Measurements from ENCODE around the gene ELP4.
"Not testable (repeated sequence)": the region's sequence is repeated elsewhere in the genome, so short reads cannot be mapped to it uniquely, and the experiment has no call there.

The ELP4 gene

DNA sequence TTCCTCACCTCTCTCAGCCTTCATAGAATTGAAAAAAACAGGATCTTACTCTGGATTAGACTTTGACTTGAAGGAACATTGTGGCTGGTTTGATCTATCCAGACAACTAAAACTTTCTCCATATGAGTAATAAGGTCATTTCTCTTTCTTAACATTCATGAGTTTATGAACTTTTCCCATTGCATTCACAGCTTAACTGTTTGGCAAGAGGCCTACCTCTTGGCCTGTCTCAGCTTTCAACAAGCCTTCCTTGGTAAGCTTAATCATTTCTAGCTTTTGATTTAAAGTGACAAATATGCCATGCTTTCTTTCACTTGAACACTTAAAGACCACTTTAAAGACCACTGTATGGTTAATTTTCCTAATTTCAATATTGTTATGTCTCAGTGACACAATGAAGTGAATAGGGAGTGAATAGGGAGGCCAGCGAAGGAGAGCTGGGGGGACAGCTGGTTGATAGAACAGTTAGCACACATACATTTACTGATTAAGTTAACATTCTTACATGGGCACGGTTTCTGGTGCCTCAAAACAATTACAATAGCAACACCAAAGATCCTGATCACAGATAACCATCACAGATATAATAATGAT is 17.1 kb upstream of the ELP4 start:
- no peaks in the 10 kb centered on the region for H3F3A ChIP-seq (ENCODE audit: low read depth)
- no peaks in the 10 kb centered on the region for H3K4me1 ChIP-seq (ENCODE audit: insufficient read depth, low read length, poor library complexity, severe bottlenecking)
- TF ChIP-seq, protein P1, sequence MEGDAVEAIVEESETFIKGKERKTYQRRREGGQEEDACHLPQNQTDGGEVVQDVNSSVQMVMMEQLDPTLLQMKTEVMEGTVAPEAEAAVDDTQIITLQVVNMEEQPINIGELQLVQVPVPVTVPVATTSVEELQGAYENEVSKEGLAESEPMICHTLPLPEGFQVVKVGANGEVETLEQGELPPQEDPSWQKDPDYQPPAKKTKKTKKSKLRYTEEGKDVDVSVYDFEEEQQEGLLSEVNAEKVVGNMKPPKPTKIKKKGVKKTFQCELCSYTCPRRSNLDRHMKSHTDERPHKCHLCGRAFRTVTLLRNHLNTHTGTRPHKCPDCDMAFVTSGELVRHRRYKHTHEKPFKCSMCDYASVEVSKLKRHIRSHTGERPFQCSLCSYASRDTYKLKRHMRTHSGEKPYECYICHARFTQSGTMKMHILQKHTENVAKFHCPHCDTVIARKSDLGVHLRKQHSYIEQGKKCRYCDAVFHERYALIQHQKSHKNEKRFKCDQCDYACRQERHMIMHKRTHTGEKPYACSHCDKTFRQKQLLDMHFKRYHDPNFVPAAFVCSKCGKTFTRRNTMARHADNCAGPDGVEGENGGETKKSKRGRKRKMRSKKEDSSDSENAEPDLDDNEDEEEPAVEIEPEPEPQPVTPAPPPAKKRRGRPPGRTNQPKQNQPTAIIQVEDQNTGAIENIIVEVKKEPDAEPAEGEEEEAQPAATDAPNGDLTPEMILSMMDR (conservative IDR thresholded peaks at IDR 0.05; ENCODE audit: low read length) = no peak
- TF ChIP-seq EZH2phosphoT487 (IDR thresholded peaks at IDR 0.05; ENCODE audit: borderline replicate concordance) = no peak
- peaks cover 2% of the 10 kb centered on the region; the same call in 1 of the 2 replicates for H3K36me3 ChIP-seq (ENCODE audit: insufficient read depth, low read length)
- H3K27me3 ChIP-seq (ENCODE audit: insufficient read depth, low read length, poor library complexity, severe bottlenecking) = no peaks in the 10 kb centered on the region
- H3K9me3 ChIP-seq (ENCODE audit: insufficient read depth, low read depth, low read length) = no peaks in the 10 kb centered on the region
- H3K79me2 ChIP-seq (ENCODE audit: insufficient read depth, low read length) = peaks cover 51% of the 10 kb centered on the region
- H4K20me1 ChIP-seq (ENCODE audit: insufficient read depth, low read length, poor library complexity, severe bottlenecking) = peaks cover 4% of the 10 kb centered on the region
- no peak overlapping the region for H2AFZ ChIP-seq (ENCODE audit: low read length)
- no peak overlapping the region for H3K9ac ChIP-seq (ENCODE audit: low read depth, low read length, poor library complexity, severe bottlenecking)
- no peak overlapping the region for H3K4me2 ChIP-seq (ENCODE audit: low read depth, low read length, poor library complexity, severe bottlenecking)
- H3K9me2 ChIP-seq (replicated peaks; ENCODE audit: low read depth, low read length) = no peaks in the 10 kb centered on the region
- no peak overlapping the region for H3K4me3 ChIP-seq (ENCODE audit: low read length, poor library complexity, severe bottlenecking)

DNA sequence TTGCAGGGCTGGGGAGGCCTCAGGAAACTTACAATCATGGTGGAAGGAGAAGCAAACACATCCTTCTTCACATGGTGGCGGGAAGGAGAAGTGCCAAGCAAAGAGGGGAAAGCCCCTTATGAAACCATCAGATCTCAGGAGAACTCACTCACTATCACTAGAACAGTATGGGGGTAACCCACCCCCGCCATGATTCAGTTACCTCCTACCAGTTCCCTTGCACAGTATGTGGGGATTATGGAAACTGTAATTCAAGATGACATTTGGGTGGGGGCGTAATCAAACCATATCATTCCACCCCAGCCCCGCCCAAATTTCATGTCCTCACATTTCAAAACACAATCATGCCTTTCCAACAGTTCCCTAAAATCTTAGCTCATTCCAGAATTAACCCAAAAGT is 16.3 kb upstream of the ELP4 start:
- no peak for TF ChIP-seq EZH2phosphoT487 (IDR thresholded peaks at IDR 0.05; ENCODE audit: borderline replicate concordance)
- TF ChIP-seq, protein P1 (conservative IDR thresholded peaks at IDR 0.05; ENCODE audit: low read length) = no peak
- H4K20me1 ChIP-seq (ENCODE audit: insufficient read depth, low read length, poor library complexity, severe bottlenecking) = peaks cover 4% of the 10 kb centered on the region
- H2AFZ ChIP-seq (ENCODE audit: low read length) = no peak overlapping the region
- H3K4me3 ChIP-seq (ENCODE audit: low read length, poor library complexity, severe bottlenecking) = no peak overlapping the region
- no peak overlapping the region for H3K4me2 ChIP-seq (ENCODE audit: low read depth, low read length, poor library complexity, severe bottlenecking)
- H3K9me2 ChIP-seq (replicated peaks; ENCODE audit: low read depth, low read length) = no peaks in the 10 kb centered on the region
- peaks cover 53% of the 10 kb centered on the region for H3K79me2 ChIP-seq (ENCODE audit: insufficient read depth, low read length)
- no peaks in the 10 kb centered on the region for H3K9me3 ChIP-seq (ENCODE audit: insufficient read depth, low read depth, low read length)
- H3K27me3 ChIP-seq (ENCODE audit: insufficient read depth, low read length, poor library complexity, severe bottlenecking) = no peaks in the 10 kb centered on the region
- no peak overlapping the region for H3K9ac ChIP-seq (ENCODE audit: low read depth, low read length, poor library complexity, severe bottlenecking)
- no peaks in the 10 kb centered on the region for H3F3A ChIP-seq (ENCODE audit: low read depth)
- no peaks in the 10 kb centered on the region; the same call in 1 of the 2 replicates for H3K36me3 ChIP-seq (ENCODE audit: insufficient read depth, low read length)
- peaks cover under 1% of the 10 kb centered on the region for H3K4me1 ChIP-seq (ENCODE audit: insufficient read depth, low read length, poor library complexity, severe bottlenecking)

DNA sequence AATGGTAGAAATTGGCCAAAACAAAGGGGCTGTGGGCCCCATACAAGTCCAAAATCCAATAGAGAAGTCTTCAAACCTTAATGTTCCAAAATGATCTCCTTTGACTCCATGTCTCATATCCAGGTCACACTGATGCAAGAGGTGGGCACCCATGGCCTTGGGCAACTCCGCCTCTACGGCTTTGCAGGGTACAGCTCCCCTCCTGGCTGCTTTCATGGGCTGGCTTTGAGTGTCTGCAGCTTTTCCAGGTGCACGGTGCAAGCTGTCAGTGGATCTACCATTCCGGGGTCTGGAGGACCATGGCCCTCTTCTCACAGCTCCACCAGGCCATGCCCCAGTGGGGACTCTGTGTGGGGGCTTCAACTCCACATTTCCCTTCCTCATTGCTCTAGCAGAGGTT is 15.8 kb upstream of the ELP4 start:
- H3K27me3 ChIP-seq (ENCODE audit: insufficient read depth, low read length, poor library complexity, severe bottlenecking); H3K36me3 ChIP-seq (ENCODE audit: insufficient read depth, low read length): not testable (repeated sequence)

DNA sequence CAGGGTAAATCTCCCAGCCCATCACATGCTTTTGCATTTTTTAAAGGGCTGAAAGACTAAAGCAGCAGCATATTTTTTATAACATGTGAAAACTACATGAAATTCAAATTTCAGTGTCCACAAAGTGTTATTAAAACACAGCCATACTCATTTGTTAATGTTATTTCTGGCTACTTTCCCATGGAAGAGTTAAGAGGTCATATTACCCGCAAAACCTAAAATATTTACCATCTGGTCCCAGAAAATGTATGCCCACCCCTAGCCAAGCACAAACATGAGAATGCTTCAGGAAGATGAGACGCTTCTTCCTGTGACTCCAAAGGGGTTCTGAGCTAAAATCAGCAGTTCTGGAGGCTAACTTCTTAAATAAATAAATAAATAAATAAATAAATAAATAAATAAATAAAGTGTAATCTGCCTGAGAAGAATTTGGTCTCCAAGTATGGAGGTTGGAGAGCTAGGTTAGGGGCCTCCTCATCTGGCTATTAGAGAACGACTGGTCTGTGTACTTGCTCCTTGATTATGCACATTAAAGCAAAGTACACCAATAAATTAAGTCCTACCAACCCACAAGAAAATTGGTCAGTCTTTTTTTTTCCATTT is 9.9 kb upstream of the ELP4 start:
- H3K4me2 ChIP-seq (ENCODE audit: low read depth, low read length, poor library complexity, severe bottlenecking) = peak overlapping the region; percentile 22
- peaks cover 22% of the 10 kb centered on the region for H3K4me1 ChIP-seq (ENCODE audit: insufficient read depth, low read length, poor library complexity, severe bottlenecking)
- peaks cover 83% of the 10 kb centered on the region for H3K79me2 ChIP-seq (ENCODE audit: insufficient read depth, low read length)
- H4K20me1 ChIP-seq (ENCODE audit: insufficient read depth, low read length, poor library complexity, severe bottlenecking) = peaks cover 13% of the 10 kb centered on the region
- H3K9me2 ChIP-seq (replicated peaks; ENCODE audit: low read depth, low read length) = no peaks in the 10 kb centered on the region
- H2AFZ ChIP-seq (ENCODE audit: low read length) = no peak overlapping the region
- H3K9ac ChIP-seq (ENCODE audit: low read depth, low read length, poor library complexity, severe bottlenecking) = no peak overlapping the region
- no peaks in the 10 kb centered on the region for H3K36me3 ChIP-seq (ENCODE audit: insufficient read depth, low read length)
- H3F3A ChIP-seq (ENCODE audit: low read depth) = no peaks in the 10 kb centered on the region
- no peak overlapping the region for H3K4me3 ChIP-seq (ENCODE audit: low read length, poor library complexity, severe bottlenecking)
- H3K27me3 ChIP-seq (ENCODE audit: insufficient read depth, low read length, poor library complexity, severe bottlenecking) = no peaks in the 10 kb centered on the region
- H3K9me3 ChIP-seq (ENCODE audit: insufficient read depth, low read depth, low read length) = no peaks in the 10 kb centered on the region
- TF ChIP-seq EZH2phosphoT487 (IDR thresholded peaks at IDR 0.05; ENCODE audit: borderline replicate concordance) = no peak
- TF ChIP-seq, protein P1 (conservative IDR thresholded peaks at IDR 0.05; ENCODE audit: low read length) = no peak

More for the DNA sequence above, 15.8 kb upstream of the ELP4 start:
- H3K9me2 ChIP-seq (replicated peaks; ENCODE audit: low read depth, low read length); H3K4me3 ChIP-seq (ENCODE audit: low read length, poor library complexity, severe bottlenecking); H2AFZ ChIP-seq (ENCODE audit: low read length); H4K20me1 ChIP-seq (ENCODE audit: insufficient read depth, low read length, poor library complexity, severe bottlenecking); H3K4me1 ChIP-seq (ENCODE audit: insufficient read depth, low read length, poor library complexity, severe bottlenecking); H3K4me2 ChIP-seq (ENCODE audit: low read depth, low read length, poor library complexity, severe bottlenecking); H3K9me3 ChIP-seq (ENCODE audit: insufficient read depth, low read depth, low read length); H3K9ac ChIP-seq (ENCODE audit: low read depth, low read length, poor library complexity, severe bottlenecking); H3F3A ChIP-seq (ENCODE audit: low read depth): not testable (repeated sequence)
- peaks cover 58% of the 10 kb centered on the region for H3K79me2 ChIP-seq (ENCODE audit: insufficient read depth, low read length)
